GM12864 (cell line): ENCODE measurements around the gene STAB2.
"Not testable (repeated sequence)": the region's sequence is repeated elsewhere in the genome, so short reads cannot be mapped to it uniquely, and the experiment has no call there.

Experiments
- DNase-seq: peaks from one replicate; pipeline ENCODE4 v3.0.0-alpha.2; 2011; ENCODE audit warnings: low read depth
- H3K4me3 ChIP-seq: 2 replicates; pipeline ENCODE4 v1.5.1; 2011; ENCODE audit warnings: mild to moderate bottlenecking, low read depth, low read length, control low read depth
- TF ChIP-seq, protein P1 (sequence below): IDR thresholded peaks from 2 replicates; pipeline ENCODE4 v1.5.1; 2011; ENCODE audit warnings: low read depth, mild to moderate bottlenecking, moderate library complexity, low read length, control low read depth, inconsistent platforms; ENCODE audit errors: missing control alignments

STAB2 gene

DNA sequence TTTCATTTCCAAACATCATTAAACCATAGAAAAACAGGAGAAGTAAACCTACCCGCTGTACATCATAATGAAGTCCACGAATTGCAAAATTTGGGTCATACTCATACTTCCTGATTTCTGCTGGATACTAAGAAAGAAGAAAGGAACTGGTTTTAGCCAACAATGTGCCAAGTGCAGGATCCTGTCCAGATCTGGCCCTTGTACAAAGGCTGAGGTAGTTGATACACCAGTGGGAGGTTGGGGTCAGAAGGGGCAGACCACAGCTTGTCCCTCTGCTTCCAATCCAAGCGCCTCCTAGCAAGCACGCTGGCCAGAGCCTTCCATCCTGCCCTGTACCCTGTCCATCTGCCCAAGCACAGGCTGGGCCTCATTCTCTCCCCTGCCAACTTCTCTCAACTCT, 219.7 kb downstream of the STAB2 start:
- no peak for DNase-seq
- H3K4me3 ChIP-seq, result no peak overlapping the region
- TF ChIP-seq, protein P1, sequence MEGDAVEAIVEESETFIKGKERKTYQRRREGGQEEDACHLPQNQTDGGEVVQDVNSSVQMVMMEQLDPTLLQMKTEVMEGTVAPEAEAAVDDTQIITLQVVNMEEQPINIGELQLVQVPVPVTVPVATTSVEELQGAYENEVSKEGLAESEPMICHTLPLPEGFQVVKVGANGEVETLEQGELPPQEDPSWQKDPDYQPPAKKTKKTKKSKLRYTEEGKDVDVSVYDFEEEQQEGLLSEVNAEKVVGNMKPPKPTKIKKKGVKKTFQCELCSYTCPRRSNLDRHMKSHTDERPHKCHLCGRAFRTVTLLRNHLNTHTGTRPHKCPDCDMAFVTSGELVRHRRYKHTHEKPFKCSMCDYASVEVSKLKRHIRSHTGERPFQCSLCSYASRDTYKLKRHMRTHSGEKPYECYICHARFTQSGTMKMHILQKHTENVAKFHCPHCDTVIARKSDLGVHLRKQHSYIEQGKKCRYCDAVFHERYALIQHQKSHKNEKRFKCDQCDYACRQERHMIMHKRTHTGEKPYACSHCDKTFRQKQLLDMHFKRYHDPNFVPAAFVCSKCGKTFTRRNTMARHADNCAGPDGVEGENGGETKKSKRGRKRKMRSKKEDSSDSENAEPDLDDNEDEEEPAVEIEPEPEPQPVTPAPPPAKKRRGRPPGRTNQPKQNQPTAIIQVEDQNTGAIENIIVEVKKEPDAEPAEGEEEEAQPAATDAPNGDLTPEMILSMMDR, result no peak

DNA sequence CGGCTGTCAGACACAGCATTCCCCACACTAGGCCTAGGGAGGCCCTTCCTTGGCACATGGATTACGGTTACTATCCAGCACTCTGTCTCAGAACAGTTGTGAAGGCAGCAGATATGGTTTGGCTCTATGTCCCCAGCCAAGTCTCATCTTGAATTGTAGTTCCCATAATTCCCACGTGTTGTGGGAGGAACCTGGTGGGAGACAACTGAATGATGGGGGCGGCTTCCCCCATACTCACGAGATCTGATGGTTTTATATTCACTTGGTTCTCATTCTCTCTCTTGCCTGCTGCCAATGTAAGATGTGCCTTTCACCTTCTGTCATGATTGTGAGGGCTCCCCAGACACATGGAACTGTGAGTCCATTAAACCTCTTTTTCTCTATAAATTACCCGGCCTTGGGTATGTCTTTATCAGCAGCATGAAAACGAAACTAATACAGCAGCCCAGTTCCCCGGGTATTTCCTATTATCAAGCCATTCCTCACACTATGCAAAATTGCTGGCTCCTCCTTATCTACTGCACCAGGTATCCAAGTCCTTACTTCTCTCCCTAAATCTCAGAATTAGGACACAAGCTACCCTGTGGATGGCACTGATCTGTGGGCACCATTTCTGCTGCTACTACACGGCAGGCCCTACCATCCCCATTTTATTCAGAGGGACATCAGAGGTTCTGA, 220.6 kb downstream of the STAB2 start:
- H3K4me3 ChIP-seq, result no peak overlapping the region
- DNase-seq, result no peak
- TF ChIP-seq, protein P1, result no peak

DNA sequence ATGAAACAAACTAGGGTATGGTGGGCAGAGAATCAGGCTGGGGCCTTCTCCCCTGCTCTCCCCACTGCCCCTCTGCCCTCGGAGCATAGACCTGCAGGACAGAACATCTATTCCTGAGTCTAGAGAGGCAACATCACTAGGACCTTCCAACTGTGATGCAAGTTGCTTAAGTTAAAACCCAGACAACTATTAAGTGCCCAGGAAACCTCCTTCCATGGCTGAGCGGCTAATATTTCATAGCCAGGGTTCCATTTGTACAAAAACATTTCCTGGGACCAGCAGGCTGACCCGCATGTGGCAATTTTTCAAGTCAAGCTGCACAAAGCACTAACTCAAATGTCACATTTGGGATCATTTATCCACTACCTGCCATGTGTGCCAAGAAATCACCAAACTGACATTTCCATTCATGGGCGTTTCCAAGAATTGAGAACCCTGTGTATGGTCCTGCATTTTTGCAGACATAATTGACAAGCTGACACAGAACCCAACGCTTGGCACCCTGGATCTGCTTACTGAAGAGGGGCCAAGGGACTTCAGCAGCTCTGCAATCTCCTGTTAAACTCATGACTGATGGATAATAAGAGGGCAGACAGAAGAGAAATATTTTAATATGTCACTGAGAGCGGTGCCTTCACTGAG, 221.3 kb downstream of the STAB2 start:
- no peak overlapping the region for H3K4me3 ChIP-seq
- TF ChIP-seq, protein P1, result no peak
- no peak for DNase-seq

DNA sequence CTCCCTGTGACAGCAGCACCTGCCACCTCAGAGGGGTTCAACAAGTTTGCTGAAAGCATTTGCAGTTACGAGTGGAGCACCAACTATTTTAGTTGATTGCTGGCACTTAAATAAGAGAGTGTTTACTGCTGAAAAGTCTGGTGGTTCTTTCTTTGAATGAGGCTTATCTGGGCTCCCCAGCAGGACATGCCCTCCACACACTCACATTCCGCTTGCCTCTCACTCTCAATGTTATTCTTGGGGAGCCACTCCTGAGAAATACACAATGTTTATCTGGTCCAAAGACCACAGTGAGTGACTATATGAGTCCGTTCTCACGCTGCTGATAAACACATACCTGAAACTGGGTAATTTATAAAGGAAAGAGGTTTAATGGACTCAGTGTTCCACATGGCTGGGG, 222.1 kb downstream of the STAB2 start:
- DNase-seq, result no peak
- TF ChIP-seq, protein P1, result no peak
- no peak overlapping the region for H3K4me3 ChIP-seq

DNA sequence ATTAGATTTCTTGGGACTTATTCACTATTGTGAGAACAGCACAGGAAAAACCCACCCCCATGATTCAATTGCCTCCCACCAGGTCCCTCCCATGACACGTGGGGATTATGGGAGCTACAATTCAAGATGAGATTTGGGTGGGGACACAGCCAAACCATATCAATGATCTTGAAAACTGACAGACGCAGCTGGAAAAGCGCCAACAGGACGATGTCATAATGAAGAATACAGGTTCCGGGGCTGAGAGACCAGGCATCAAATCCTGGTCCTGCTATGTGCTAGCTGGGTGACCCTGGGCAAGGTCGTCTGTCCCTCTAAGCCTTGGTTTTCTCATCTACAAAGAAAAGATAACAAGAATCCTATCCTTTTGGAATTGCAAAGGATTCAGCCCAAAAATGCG, 222.6 kb downstream of the STAB2 start:
- not testable (repeated sequence) for DNase-seq, H3K4me3 ChIP-seq

DNA sequence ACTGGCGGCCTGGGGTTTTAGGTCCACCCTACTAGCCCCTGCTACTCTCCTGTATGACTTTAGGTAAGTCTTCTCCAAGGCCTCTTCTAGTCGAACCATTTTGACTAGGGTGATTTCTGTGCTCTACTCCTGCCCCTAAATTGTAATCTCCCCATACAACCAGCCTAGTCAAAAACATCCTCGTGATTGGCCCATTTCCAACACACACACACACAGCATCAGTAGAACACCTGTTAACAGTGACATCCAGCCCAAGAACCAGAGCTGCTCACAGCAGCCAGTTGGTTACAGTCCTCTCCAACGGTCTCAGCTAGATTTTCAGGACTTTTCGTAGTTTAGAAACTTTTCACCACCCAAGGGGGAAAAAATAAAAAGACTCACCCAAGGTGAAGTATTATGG, 223.0 kb downstream of the STAB2 start:
- H3K4me3 ChIP-seq, result no peak overlapping the region
- TF ChIP-seq, protein P1, result no peak

DNA sequence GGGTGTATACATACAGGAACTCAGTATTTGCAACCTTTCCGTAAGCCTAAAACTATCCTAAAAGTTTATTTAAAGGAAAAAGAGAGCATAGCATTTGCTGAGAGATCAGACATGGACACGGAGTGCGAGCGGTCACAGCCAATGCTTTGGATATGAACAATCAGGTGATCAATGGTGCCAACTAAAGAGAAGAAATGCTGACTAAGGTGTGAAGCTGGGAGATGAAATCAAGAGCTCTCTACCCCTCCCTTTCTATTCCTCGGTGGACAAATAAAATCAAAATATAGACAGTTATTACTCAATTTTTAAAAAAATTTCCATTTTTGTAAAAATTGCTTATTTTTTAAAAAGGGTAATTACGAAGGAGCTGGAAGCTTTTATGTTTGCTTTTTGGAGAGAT, 224.7 kb downstream of the STAB2 start:
- DNase-seq, result no peak
- H3K4me3 ChIP-seq, result no peak overlapping the region
- TF ChIP-seq, protein P1, result no peak

More for the DNA sequence above, 223.0 kb downstream of the STAB2 start:
- no peak for DNase-seq
